ENCODE measurements around the gene ZDHHC1.
"Not testable (repeated sequence)": the region's sequence is repeated elsewhere in the genome, so short reads cannot be mapped to it uniquely, and the experiment has no call there.

DNA sequence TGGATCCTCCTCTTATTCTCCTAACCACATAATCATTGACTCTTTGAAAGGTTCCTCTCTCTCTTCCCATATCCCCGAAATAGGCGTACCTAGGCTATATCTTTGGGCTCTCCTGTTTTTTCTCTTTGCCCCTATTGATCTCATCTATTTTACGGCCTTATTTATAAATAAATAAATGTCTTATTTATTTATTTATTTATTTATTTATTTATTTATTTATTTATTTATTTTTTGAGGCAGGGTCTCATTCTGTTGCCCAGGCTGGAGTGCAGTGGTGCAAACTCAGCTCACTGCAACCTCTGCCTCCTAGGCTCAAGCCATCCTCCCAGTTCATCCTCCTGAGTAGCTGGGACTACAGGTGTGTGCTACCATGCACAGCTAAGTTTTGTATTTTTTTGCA is 63.8 kb downstream of the ZDHHC1 start:
- TF ChIP-seq, protein P1, sequence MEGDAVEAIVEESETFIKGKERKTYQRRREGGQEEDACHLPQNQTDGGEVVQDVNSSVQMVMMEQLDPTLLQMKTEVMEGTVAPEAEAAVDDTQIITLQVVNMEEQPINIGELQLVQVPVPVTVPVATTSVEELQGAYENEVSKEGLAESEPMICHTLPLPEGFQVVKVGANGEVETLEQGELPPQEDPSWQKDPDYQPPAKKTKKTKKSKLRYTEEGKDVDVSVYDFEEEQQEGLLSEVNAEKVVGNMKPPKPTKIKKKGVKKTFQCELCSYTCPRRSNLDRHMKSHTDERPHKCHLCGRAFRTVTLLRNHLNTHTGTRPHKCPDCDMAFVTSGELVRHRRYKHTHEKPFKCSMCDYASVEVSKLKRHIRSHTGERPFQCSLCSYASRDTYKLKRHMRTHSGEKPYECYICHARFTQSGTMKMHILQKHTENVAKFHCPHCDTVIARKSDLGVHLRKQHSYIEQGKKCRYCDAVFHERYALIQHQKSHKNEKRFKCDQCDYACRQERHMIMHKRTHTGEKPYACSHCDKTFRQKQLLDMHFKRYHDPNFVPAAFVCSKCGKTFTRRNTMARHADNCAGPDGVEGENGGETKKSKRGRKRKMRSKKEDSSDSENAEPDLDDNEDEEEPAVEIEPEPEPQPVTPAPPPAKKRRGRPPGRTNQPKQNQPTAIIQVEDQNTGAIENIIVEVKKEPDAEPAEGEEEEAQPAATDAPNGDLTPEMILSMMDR (IDR thresholded peaks at IDR 0.05), result not testable (repeated sequence)
- not testable (repeated sequence) for TF ChIP-seq POLR2A (IDR thresholded peaks at IDR 0.05)

All from Peyer's patch (tissue), 4 donors.